Ascending aorta (tissue), 2 donors: ENCODE data around the gene HLA-DOA. TPM values are rescaled to one million over a fixed set of nuclear protein-coding genes. Genes with fewer than 3 reads are reported as not detected.

Experiments
- DNase-seq, 2 donors: peaks; one replicate each; pipeline ENCODE4 v3.0.0-alpha.2; 2019; ENCODE audit warnings: low spot score in 2 of 2
- H3K27ac ChIP-seq, 2 donors: fragments of 200-600 bp; sonication (generic); one replicate each; pipeline ENCODE4 v1.5.1; 2016 to 2017; ENCODE audit warnings: mild to moderate bottlenecking in 1 of 2
- H3K27me3 ChIP-seq: fragments of 200-600 bp; sonication (generic); one replicate; pipeline ENCODE4 v1.5.1; 2017
- H3K36me3 ChIP-seq, 2 donors: fragments of 200-600 bp; sonication (generic); one replicate each; pipeline ENCODE4 v1.5.1; 2016
- H3K4me1 ChIP-seq, 2 donors: fragments of 200-600 bp; sonication (generic); one replicate each; pipeline ENCODE4 v1.5.1; 2016 to 2017; ENCODE audit warnings: mild to moderate bottlenecking in 1 of 2
- H3K4me3 ChIP-seq, 2 donors: fragments of 200-600 bp; sonication (generic); one replicate each; pipeline ENCODE4 v1.5.1; 2016 to 2017; ENCODE audit warnings: mild to moderate bottlenecking in 1 of 2
- H3K9me3 ChIP-seq, 2 donors: fragments of 200-600 bp; sonication (generic); one replicate each; pipeline ENCODE4 v1.5.1; 2016
- CTCF ChIP-seq, 3 experiments: fragments of 200-600 bp in 2 of 3; fragments of 450-650 bp in 1 of 3; sonication (generic) in 2 of 3; IDR thresholded peaks; one replicate each; pipeline ENCODE4 v1.5.1; 2016 to 2019; ENCODE audit warnings: antibody characterized with exemption in 3 of 3, mild to moderate bottlenecking in 1 of 3, moderate library complexity in 1 of 3
- intact Hi-C: fragments of 100-400 bp; cut with DNase I; formaldehyde crosslinking; loops from one replicate; pipeline ENCODE4 v1.15.1; 2023
- total RNA-seq: library from RNA; depleted of rRNA; stranded (reverse); fragments of >200 nt; gene quantifications from one replicate; pipeline ENCODE4 v1.1.0, GENCODE V29; 2016

The HLA-DOA gene
- total RNA-seq, 1 donor from 2014 or later, result 358 TPM

GRCh38 chr6:32954986-32955802 is 54.2 kb downstream of the HLA-DOA start:
- Histone ChIP-seq H3K36me3 (no peaks in the 10 kb centered on the region), H3K27ac (no peak overlapping the region), H3K27me3 (no peaks in the 10 kb centered on the region), H3K9me3 (no peaks in the 10 kb centered on the region), H3K4me1 (peaks cover 0 to 2% of the 10 kb centered on the region in 2 donors), H3K4me3 (no peak overlapping the region)
- DNase-seq, result peak in 1 of 2 donors; percentile 52
- peak in 1 of 3 experiments; percentile 7 for TF ChIP-seq CTCF (IDR thresholded peaks at IDR 0.05)
- intact Hi-C loops, result no loop called here

- peak in 1 of 2 donors; percentile 50 for DNase-seq
- Histone ChIP-seq H3K27me3 (no peaks in the 10 kb centered on the region), H3K27ac (no peak overlapping the region), H3K36me3 (no peaks in the 10 kb centered on the region), H3K9me3 (no peaks in the 10 kb centered on the region), H3K4me3 (no peak overlapping the region), H3K4me1 (peaks cover 0 to 2% of the 10 kb centered on the region in 2 donors)
- intact Hi-C loops, result no loop called here
- TF ChIP-seq CTCF (IDR thresholded peaks at IDR 0.05), result no peak
Measured at GRCh38 chr6:32954267-32954666, 55.1 kb downstream of the HLA-DOA start.

Other genes starting within 250 kb of the HLA-DOA start
- gene HLA-DQB2, start 246.1 kb downstream of the HLA-DOA start, total RNA-seq, result 0.53 TPM
- not detected for gene HLA-DOB, start 192.6 kb downstream of the HLA-DOA start, total RNA-seq
- 26.7 TPM for gene TAP2, start 170.9 kb downstream of the HLA-DOA start, total RNA-seq
- 18.4 TPM for gene PSMB8, start 165.5 kb downstream of the HLA-DOA start, total RNA-seq
- 51.2 TPM for gene TAP1, start 155.9 kb downstream of the HLA-DOA start, total RNA-seq
- gene PSMB9, start 155.4 kb downstream of the HLA-DOA start, total RNA-seq, result 42.8 TPM
- 26.8 TPM for gene HLA-DMB, start 68.6 kb downstream of the HLA-DOA start, total RNA-seq
- 28.0 TPM for gene HLA-DMA, start 56.5 kb downstream of the HLA-DOA start, total RNA-seq
- gene BRD2, start 41.0 kb downstream of the HLA-DOA start, total RNA-seq, result 140 TPM
- 285 TPM for gene HLA-DPA1, start 64.1 kb upstream of the HLA-DOA start, total RNA-seq
- gene HLA-DPB1, start 66.4 kb upstream of the HLA-DOA start, total RNA-seq, result 72.7 TPM
- 0.11 TPM for gene COL11A2, start 182.9 kb upstream of the HLA-DOA start, total RNA-seq
- gene RXRB, start 191.1 kb upstream of the HLA-DOA start, total RNA-seq, result 21.6 TPM
- gene SLC39A7, start 191.3 kb upstream of the HLA-DOA start, total RNA-seq, result 59.7 TPM
- not detected for gene HSD17B8, start 195.1 kb upstream of the HLA-DOA start, total RNA-seq
- gene RING1, start 198.9 kb upstream of the HLA-DOA start, total RNA-seq, result 28.5 TPM